ACC112 (cell line): ENCODE data around the gene ST6GALNAC4.
A peak's percentile ranks its signal among the peaks of the same experiment; 100 is the strongest.

Experiments used
- H2AFZ ChIP-seq: fragments of 200-600 bp; sonication (generic); one replicate; pipeline ENCODE4 v1.6.0; 2017; ENCODE audit warnings: antibody characterized with exemption, low read length; ENCODE audit not compliant: unreplicated experiment
- H3K27ac ChIP-seq: fragments of 200-600 bp; sonication (generic); 2 replicates; pipeline ENCODE4 v1.5.1; 2014; ENCODE audit warnings: low read depth, mild to moderate bottlenecking, antibody characterized with exemption, low read length, moderate library complexity
- H3K27me3 ChIP-seq: fragments of 200-600 bp; sonication (generic); 2 replicates; pipeline ENCODE4 v1.6.1; 2014; ENCODE audit warnings: mild to moderate bottlenecking, antibody characterized with exemption, low read length, moderate library complexity, mixed read lengths; ENCODE audit not compliant: insufficient read depth
- H3K36me3 ChIP-seq: fragments of 200-600 bp; sonication (generic); 2 replicates; pipeline ENCODE4 v1.6.1; 2016; ENCODE audit warnings: mild to moderate bottlenecking, antibody characterized with exemption, low read length, moderate library complexity, mixed read lengths; ENCODE audit not compliant: insufficient read depth
- H3K4me1 ChIP-seq: fragments of 200-600 bp; sonication (generic); one replicate; pipeline ENCODE4 v1.6.1; 2016; ENCODE audit warnings: low read length, mixed read lengths; ENCODE audit not compliant: insufficient read depth, unreplicated experiment, control insufficient read depth
- H3K4me3 ChIP-seq: fragments of 200-600 bp; sonication (generic); 2 replicates; pipeline ENCODE4 v1.5.1; 2014; ENCODE audit warnings: mild to moderate bottlenecking, low read depth, low read length
- H3K79me2 ChIP-seq: fragments of 200-600 bp; sonication (generic); one replicate; pipeline ENCODE4 v1.6.0; 2016; ENCODE audit warnings: low read length; ENCODE audit not compliant: control insufficient read depth, unreplicated experiment, insufficient read depth

The ST6GALNAC4 gene

DNA sequence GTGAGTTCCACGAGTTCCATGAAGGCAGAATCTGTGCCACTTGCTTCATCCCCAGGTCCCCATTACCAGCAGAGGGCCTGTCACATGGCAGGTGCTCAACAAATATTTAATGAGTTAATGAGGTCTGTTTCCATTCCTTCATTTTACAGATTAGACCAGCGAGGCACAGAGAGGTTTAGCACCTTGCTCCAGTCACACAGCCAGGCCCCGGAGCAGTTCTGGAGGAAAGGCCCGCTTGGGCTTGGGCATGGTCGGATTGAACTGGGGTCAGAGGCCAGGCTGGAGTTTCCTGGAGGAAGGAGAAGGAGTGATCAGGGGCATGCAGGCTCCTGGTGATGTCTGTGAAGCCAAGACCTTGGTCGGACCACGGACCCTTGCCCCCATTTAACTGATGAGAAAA lies 4.0 kb upstream of the ST6GALNAC4 start:
- H3K79me2 ChIP-seq, result peaks cover 9% of the 10 kb centered on the region
- peak overlapping the region; percentile 95 for H3K27ac ChIP-seq
- no peaks in the 10 kb centered on the region for H3K27me3 ChIP-seq
- no peak overlapping the region for H3K4me3 ChIP-seq
- peaks cover 44% of the 10 kb centered on the region for H3K4me1 ChIP-seq
- no peaks in the 10 kb centered on the region for H3K36me3 ChIP-seq
- no peak overlapping the region for H2AFZ ChIP-seq

DNA sequence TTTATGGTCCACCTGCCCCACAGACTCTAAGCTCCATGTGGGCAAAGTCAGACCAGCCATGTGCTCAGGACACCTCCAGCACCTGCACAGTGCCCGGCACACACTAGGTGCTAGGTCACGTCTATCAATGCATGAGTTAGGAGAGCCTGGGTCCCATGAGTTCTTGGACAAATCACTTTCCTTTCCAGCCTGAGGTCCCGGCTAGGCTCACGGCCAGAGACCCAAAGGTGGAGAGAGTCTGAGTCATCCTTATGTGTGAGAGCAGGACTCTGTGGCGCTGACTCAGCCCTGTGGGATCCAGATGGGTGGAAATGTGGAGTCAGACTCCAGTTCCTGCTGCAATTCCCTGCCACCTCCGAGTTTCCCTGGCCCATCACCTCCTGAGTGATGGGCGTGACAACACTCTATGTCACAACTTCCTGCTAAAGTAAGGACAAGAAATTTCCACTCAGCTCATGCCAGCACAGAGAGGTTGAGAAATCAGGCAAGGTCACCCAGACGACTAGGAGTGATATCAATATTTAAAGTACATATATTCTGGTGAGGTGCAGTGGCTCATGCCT lies 2.5 kb upstream of the ST6GALNAC4 start:
- Histone ChIP-seq H3K36me3 (no peaks in the 10 kb centered on the region), H3K27me3 (no peaks in the 10 kb centered on the region), H3K79me2 (peaks cover 22% of the 10 kb centered on the region), H3K27ac (peak overlapping the region; percentile 95), H2AFZ (no peak overlapping the region), H3K4me1 (peaks cover 57% of the 10 kb centered on the region), H3K4me3 (no peak overlapping the region)

DNA sequence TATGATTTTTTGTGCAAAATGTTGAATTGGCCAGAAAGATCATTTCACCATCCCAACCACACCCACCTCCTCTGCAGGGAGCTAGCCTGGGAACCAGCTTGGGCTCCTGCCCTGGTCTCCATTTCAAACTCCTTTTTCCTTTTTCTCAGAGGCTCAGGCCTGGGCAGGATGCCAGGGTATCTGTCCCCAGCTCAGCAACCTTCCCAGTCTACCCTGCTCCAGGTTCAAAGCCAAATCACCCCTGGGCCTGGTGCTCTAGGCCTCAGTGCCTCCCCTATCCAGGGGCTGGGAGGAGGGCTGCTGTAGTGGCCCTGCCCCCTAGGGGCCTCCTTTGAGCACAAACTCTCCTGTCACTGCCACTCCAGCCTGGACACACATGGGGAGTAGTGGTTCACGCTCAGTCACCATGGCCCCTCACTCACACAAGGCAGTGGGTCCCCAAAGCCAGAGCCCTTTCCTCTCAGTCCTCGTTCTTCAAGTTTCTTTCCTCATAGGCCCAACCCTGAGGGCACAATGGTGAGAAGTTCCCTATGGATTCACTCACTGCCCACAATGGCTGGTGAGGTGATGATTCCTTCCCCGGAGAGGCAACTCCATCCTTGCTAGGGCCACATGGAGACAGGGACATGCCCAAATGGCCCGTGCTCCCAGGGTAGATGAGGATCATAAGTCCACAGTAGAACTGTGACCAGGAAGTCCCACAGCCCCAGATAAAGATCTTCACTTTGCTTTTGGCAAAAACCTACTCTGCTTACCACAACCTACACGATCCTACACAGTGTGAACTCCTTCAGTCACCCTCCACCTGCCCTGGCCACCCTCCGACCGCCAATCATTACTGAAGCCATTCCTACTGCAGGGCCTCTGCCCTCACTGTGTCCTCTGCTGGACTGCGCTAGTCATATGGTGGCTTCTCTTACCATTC lies 1.6 kb upstream of the ST6GALNAC4 start:
- no peak overlapping the region for H2AFZ ChIP-seq
- H3K79me2 ChIP-seq, result peaks cover 22% of the 10 kb centered on the region
- H3K4me1 ChIP-seq, result peaks cover 55% of the 10 kb centered on the region
- peak overlapping the region; percentile 95 for H3K27ac ChIP-seq
- no peak overlapping the region; the same call in 1 of the 2 replicates for H3K4me3 ChIP-seq
- no peaks in the 10 kb centered on the region for H3K36me3 ChIP-seq
- no peaks in the 10 kb centered on the region for H3K27me3 ChIP-seq

DNA sequence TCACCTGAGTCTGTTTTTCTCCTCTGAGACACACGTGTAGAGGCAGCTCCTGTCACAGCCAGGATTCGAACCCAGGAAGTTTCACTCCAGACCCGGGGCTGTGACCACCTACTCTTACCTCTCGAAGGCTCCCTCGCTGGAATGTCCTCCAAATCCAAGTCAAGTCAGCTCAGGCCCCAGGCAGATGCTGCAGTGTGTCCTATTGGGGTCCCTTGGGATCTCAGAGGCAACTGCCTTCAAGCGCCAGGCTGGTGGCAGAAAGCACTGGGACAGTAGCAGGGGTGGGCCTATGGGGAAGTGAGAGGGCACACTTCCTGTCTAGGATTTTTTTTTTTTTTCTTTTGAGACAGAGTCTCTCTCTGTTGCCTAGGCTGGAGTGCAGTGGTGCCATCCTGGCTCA lies 762 bp upstream of the ST6GALNAC4 start:
- no peaks in the 10 kb centered on the region for H3K36me3 ChIP-seq
- peaks cover 48% of the 10 kb centered on the region for H3K4me1 ChIP-seq
- H2AFZ ChIP-seq, result no peak overlapping the region
- H3K27me3 ChIP-seq, result no peaks in the 10 kb centered on the region
- peak overlapping the region; percentile 95 for H3K27ac ChIP-seq
- H3K4me3 ChIP-seq, result 0 out of 2 replicates have a peak overlapping the region, but pooled peaks have one; percentile 52
- H3K79me2 ChIP-seq, result peaks cover 22% of the 10 kb centered on the region

DNA sequence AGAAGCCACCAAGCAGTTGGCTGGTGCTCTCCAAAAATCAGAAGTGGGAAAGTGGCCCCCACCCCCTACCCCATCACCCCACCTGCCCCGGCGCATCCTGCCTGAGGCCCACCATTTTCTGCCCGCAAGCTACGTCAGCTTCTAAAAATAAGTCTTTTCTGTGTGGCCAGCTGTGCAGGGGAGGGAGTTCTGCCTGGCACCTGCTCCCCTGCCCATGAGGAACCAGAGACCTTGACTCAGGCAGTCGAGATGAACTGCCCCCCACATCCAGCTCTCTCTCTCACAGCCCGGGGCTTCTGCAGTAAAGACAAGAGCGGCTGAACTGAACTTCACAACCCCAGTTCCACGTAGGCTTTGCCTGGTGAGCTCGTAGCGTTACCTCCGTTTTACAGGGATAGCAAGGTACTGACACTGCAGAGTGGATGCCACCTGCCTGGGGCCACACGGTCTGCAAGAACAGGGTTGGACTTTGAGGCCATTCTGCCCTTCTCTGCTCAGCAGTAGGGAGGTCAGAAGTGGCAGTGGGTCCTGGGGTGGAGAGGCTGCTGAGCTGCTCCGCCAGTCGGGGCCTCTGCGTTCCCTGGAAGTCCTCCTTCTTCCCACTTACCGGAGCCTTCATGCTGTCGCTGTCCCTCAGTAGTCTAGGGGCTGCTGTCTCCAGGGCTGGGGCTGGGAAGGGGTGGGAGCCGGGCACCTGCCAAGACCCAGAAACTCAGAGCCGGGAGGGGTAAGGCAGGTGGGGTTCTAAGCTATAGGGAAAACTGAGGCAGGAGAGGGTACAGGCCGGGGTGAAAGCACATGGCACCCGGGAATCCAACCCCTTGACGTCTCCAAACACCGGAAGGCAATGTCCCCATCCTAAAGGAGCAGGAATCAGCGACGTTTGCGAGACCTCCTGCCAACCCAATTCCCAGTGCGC lies 781 bp downstream of the ST6GALNAC4 start:
- H3K36me3 ChIP-seq, result no peaks in the 10 kb centered on the region
- H3K4me3 ChIP-seq, result peak overlapping the region; percentile 81
- H3K27ac ChIP-seq, result peak overlapping the region; percentile 27; the same call in 1 of the 2 replicates
- peaks cover 42% of the 10 kb centered on the region for H3K4me1 ChIP-seq
- H3K79me2 ChIP-seq, result peaks cover 25% of the 10 kb centered on the region
- H3K27me3 ChIP-seq, result no peaks in the 10 kb centered on the region
- peak overlapping the region; percentile 11 for H2AFZ ChIP-seq

DNA sequence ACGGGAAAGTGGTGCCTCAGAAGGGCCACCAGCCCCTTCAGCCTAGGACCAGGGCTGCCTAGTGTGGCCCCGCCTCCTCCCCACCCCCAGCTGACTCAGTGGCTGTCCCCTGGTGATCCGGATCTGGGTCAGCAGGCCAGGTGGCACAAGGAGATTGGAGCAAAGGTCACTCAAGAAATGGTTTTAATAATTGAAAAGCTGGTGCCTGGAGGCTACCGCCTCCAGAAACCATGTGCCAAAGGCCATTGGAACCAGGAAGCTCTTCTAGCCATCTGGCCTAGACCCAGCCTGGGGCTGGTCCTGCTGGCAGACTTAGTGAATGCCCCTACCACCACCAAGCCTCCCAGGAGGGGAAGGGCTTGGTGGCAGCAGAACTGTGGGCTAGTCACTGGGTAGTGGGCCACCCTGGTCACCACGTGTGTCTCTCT lies 1.5 kb downstream of the ST6GALNAC4 start:
- Histone ChIP-seq H3K4me3 (peak overlapping the region; percentile 81), H3K4me1 (peaks cover 41% of the 10 kb centered on the region), H3K79me2 (peaks cover 25% of the 10 kb centered on the region), H2AFZ (no peak overlapping the region), H3K36me3 (no peaks in the 10 kb centered on the region), H3K27me3 (no peaks in the 10 kb centered on the region), H3K27ac (peak overlapping the region; percentile 27; the same call in 1 of the 2 replicates)

DNA sequence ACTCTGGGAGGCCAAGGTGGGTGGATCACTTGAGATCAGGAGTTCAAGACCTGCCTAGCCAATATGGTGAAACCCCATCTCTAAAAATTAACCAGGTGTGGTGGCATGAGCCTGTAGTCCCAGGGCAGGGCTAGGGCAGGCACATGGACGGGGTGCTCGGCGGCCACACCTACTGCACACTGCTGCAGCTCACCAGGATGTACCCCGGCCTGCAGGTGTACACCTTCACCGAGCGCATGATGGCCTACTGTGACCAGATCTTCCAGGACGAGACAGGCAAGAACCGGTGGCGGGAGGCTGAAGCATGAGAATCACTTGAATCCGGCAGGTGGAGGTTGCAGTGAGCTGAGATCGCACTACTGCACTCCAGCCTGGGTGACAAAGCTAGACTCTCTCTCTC lies 3.2 kb downstream of the ST6GALNAC4 start:
- no peaks in the 10 kb centered on the region for H3K27me3 ChIP-seq
- no peak overlapping the region for H3K4me3 ChIP-seq
- peaks cover 29% of the 10 kb centered on the region for H3K4me1 ChIP-seq
- no peak overlapping the region for H2AFZ ChIP-seq
- peaks cover 25% of the 10 kb centered on the region for H3K79me2 ChIP-seq
- no peaks in the 10 kb centered on the region for H3K36me3 ChIP-seq
- H3K27ac ChIP-seq, result no peak overlapping the region

DNA sequence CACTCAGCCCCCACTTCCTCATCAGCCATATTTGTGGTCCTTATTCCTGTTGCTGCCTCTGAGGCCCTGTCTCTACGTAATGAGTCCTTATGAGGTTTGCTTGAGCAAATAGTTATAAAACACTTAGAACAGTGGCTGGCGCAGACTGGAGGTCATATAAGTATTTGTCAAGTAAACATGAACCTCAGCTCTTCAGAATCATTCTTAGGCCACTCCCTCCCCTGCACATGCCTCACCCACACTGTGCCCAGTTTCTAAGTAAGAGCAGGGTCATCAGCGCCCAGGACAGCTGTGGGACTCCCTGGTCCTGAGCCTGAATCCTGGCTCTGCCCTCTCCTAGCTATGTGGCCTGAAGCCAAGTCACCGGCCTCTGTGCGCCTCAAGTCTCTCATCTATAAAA lies 4.0 kb downstream of the ST6GALNAC4 start:
- no peak overlapping the region for H2AFZ ChIP-seq
- H3K36me3 ChIP-seq, result no peaks in the 10 kb centered on the region
- no peaks in the 10 kb centered on the region for H3K27me3 ChIP-seq
- H3K4me1 ChIP-seq, result peaks cover 21% of the 10 kb centered on the region
- H3K4me3 ChIP-seq, result no peak overlapping the region
- peaks cover 25% of the 10 kb centered on the region for H3K79me2 ChIP-seq
- H3K27ac ChIP-seq, result no peak overlapping the region

DNA sequence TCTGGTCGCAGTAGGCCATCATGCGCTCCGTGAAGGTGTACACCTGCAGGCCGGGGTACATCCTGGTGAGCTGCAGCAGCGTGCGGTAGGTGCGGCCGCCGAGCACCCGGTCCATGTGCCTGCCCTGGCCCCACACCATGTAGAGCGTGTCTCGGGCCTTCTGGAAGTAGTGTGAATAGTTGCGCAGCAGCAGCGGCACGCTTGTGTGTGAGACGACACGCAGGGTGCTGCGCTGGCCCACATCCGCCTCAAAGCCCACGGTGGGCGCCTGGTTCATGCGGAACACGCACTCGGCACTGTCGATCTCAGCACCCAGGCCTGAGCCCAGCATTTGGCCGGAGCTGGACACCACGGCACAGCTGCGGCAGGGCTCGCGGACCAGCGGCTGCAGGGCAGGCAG lies 4.5 kb downstream of the ST6GALNAC4 start:
- no peaks in the 10 kb centered on the region for H3K27me3 ChIP-seq
- no peak overlapping the region for H3K4me3 ChIP-seq
- H3K36me3 ChIP-seq, result no peaks in the 10 kb centered on the region
- H3K4me1 ChIP-seq, result peaks cover 15% of the 10 kb centered on the region
- no peak overlapping the region for H2AFZ ChIP-seq
- no peak overlapping the region for H3K27ac ChIP-seq
- peaks cover 25% of the 10 kb centered on the region for H3K79me2 ChIP-seq

DNA sequence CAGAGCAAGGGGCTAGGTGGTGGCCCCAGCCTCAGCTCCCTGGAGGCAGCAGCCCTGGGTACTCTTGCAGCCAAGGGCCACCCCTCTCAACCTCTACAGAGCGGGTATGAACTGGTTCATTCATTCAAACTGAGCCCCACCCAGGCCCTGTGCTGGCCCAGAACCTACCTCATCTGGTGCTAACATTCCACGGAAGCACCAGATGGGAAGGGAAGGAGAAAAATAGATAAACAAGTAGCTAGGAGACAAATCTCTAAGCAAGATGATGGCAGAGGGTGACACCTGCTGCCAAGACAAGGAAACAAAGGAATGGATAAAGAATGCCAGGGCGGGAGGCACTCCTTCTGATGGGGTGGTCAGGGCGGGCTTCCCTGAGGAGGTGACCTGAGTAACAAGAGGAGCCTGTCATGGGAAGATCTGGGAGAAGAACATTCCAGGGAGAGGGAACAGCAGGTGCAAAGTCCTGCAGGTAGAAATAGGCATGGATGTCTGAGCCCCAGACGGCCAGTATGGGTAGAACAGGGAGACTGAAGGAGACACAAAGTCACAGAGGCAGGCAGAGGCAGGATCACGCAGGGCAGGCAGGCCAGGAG lies 6.1 kb downstream of the ST6GALNAC4 start:
- peaks cover 15% of the 10 kb centered on the region for H3K79me2 ChIP-seq
- peaks cover 15% of the 10 kb centered on the region for H3K4me1 ChIP-seq
- no peak overlapping the region for H2AFZ ChIP-seq
- H3K4me3 ChIP-seq, result no peak overlapping the region
- H3K27me3 ChIP-seq, result no peaks in the 10 kb centered on the region
- H3K36me3 ChIP-seq, result no peaks in the 10 kb centered on the region
- H3K27ac ChIP-seq, result no peak overlapping the region
